Forelimb muscle (tissue), 1 donor: ENCODE measurements around the gene OLIG1. TPM values are rescaled to one million over a fixed set of nuclear protein-coding genes. Genes with fewer than 3 reads are reported as not detected.

Experiments
- DNase-seq: peaks from one replicate; pipeline ENCODE4 v3.0.0-alpha.2; 2013; ENCODE audit warnings: low read depth
- polyA plus RNA-seq: library from polyadenylated mRNA; unstranded; fragments of 120-200 nt; gene quantifications from one replicate; pipeline ENCODE4 v1.2.1, GENCODE V29; 2013; ENCODE audit not compliant: insufficient read length

OLIG1 gene
- polyA plus RNA-seq, 1 donor, result 0.38 TPM

GRCh38 chr21:33099131-33099530 lies 29.2 kb downstream of the OLIG1 start:
- no peak for DNase-seq

- DNase-seq, result no peak
Observed at GRCh38 chr21:33101300-33101911, 31.5 kb downstream of the OLIG1 start.

GRCh38 chr21:33105088-33105487 lies 35.1 kb downstream of the OLIG1 start:
- DNase-seq, result no peak

- no peak for DNase-seq
Observed at GRCh38 chr21:33108228-33108627, 38.3 kb downstream of the OLIG1 start.

- DNase-seq, result no peak
Observed at GRCh38 chr21:33109574-33110339, 39.8 kb downstream of the OLIG1 start.

GRCh38 chr21:33110340-33110715 lies 40.4 kb downstream of the OLIG1 start:
- DNase-seq, result no peak

- DNase-seq, result no peak
Observed at GRCh38 chr21:33111577-33111976, 41.6 kb downstream of the OLIG1 start.

- no peak for DNase-seq
Observed at GRCh38 chr21:33112151-33112550, 42.2 kb downstream of the OLIG1 start.

GRCh38 chr21:33112681-33113080 lies 42.7 kb downstream of the OLIG1 start:
- DNase-seq, result no peak

- no peak for DNase-seq
Observed at GRCh38 chr21:33113131-33113530, 43.2 kb downstream of the OLIG1 start.

GRCh38 chr21:33114276-33114675 lies 44.3 kb downstream of the OLIG1 start:
- no peak for DNase-seq

- no peak for DNase-seq
Observed at GRCh38 chr21:33115631-33116510, 45.9 kb downstream of the OLIG1 start.

GRCh38 chr21:33116676-33117075 lies 46.7 kb downstream of the OLIG1 start:
- DNase-seq, result no peak

- no peak for DNase-seq
Observed at GRCh38 chr21:33117101-33117888, 47.4 kb downstream of the OLIG1 start.

Other genes with a start within 250 kb of the OLIG1 start
- gene OLIG2, start 44.2 kb upstream of the OLIG1 start, polyA plus RNA-seq, result not detected
- 10.0 TPM for gene IFNAR2, start 159.8 kb downstream of the OLIG1 start, polyA plus RNA-seq
- 16.4 TPM for gene IL10RB, start 196.2 kb downstream of the OLIG1 start, polyA plus RNA-seq